ENCODE results near the gene FAM221A. TPM values are rescaled to one million over a fixed set of nuclear protein-coding genes. Genes with fewer than 3 reads are reported as not detected.
A peak's percentile ranks its signal among the peaks of the same experiment; 100 is the strongest.

Gene FAM221A
- total RNA-seq, 4 donors from 2014 or later: 12.9 to 28.2 (median 14.9) TPM

DNA sequence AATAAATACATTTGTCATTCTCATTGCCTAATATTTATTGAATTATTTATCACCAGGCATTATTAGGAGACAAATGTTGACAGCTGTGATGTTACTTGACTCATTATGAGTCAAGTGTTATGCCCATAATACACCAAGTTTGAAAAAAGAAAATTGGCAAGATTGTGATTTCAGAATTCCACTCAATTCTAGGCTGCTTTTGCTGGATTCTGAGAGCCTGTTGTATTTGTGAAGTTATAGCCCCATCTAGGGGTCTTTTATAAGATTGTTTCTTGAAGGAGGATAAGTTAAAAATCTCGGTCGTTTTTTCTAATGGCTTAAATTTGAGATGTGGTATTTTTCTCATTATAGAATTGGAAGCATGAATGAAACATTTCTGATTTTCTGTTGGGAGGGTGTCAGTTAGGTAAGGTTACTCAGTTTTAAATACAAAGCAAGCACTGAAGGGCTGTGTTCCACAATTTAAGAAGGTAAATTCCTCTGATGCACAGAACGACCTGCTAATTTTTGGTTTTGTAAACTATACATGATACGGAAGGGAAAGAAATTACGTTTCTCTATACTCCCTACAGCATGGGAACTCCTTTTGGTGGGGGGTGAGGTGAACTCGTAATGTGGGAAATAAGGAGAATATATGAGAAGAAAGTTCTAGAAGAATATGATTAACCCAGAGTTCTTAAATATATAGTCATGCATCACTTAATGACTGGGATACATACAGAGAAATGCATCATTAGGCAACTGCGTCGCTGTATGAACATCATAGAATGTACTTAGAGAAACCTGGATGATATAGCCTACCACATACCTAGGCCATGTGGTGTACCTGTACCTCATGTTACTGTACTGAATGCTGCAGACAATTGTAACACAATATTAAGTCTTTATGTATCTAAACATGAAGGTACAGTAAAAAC, 32.6 kb downstream of the FAM221A start:
- H3K27ac ChIP-seq: no peak overlapping the region
- no peaks in the 10 kb centered on the region for H3K27me3 ChIP-seq
- 38 to 53% methylated on average over 8 of the region's 8 CpGs for WGBS, 2 donors
- no peak overlapping the region for H3K4me3 ChIP-seq (replicated peaks in 1 of 3)
- DNase-seq: no peak
- intact Hi-C loops (cut with DNase I): loop anchor here (2.0 kb wide), 1 partner anchor 142 kb away; no protein-coding TSS in a partner anchor
- no peaks in the 10 kb centered on the region for H3K36me3 ChIP-seq
- TF ChIP-seq, protein P1, sequence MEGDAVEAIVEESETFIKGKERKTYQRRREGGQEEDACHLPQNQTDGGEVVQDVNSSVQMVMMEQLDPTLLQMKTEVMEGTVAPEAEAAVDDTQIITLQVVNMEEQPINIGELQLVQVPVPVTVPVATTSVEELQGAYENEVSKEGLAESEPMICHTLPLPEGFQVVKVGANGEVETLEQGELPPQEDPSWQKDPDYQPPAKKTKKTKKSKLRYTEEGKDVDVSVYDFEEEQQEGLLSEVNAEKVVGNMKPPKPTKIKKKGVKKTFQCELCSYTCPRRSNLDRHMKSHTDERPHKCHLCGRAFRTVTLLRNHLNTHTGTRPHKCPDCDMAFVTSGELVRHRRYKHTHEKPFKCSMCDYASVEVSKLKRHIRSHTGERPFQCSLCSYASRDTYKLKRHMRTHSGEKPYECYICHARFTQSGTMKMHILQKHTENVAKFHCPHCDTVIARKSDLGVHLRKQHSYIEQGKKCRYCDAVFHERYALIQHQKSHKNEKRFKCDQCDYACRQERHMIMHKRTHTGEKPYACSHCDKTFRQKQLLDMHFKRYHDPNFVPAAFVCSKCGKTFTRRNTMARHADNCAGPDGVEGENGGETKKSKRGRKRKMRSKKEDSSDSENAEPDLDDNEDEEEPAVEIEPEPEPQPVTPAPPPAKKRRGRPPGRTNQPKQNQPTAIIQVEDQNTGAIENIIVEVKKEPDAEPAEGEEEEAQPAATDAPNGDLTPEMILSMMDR (IDR thresholded peaks at IDR 0.05): peak; percentile 22 to 80 (median 50)
- no peak for TF ChIP-seq POLR2A (IDR thresholded peaks at IDR 0.05)
- no peaks in the 10 kb centered on the region for H3K4me1 ChIP-seq
- H3K9me3 ChIP-seq: no peaks in the 10 kb centered on the region

DNA sequence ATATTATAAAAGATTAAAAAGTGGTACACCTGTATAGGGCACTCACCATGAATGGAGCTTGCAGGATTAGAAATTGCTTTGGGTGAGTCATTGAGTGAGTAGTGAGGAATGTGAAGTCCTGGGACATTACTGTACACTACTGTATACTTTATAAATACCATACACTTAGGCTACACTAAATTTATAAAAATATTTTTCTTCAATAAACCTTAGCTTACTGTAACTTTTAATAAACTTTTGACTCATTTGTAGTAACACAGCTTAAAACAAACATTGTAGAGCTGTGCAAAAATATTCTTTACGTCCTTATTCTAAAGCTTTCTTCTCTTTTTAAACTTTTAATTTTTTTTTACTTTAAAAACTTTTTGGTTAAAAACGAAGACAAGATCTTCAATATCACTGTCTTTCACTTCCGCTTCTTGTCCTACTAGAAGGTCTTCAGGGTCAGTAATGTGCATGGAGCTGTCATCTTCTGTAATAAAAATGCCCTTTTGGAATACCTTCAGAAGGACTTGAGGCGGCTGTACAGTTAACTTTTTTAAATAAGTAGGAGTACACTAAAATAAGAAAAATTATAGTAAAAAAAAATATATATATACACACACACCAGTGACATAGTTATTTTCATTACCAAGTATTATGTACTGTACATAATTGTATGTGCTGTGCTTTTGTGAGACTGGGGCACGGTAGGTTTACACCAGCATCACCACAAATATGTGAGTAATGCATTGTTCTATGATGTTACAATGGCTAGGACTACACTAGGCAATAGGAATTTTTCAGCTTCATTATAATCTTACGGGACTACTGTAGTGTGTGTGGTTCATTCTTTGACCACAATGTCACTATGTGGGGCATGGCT, 33.5 kb downstream of the FAM221A start:
- TF ChIP-seq POLR2A (IDR thresholded peaks at IDR 0.05): no peak
- TF ChIP-seq, protein P1 (IDR thresholded peaks at IDR 0.05): no peak
- Histone ChIP-seq H3K4me1 (no peaks in the 10 kb centered on the region), H3K9me3 (no peaks in the 10 kb centered on the region), H3K27me3 (no peaks in the 10 kb centered on the region), H3K4me3 (replicated peaks in 1 of 3) (no peak overlapping the region), H3K27ac (no peak overlapping the region), H3K36me3 (no peaks in the 10 kb centered on the region)
- no peak for DNase-seq
- intact Hi-C loops (cut with DNase I): loop anchor here (2.0 kb wide), 1 partner anchor 143 kb away; no protein-coding TSS in a partner anchor
- 73 to 81% methylated on average over 6 of the region's 6 CpGs for whole genome bisulfite sequencing, 2 donors

DNA sequence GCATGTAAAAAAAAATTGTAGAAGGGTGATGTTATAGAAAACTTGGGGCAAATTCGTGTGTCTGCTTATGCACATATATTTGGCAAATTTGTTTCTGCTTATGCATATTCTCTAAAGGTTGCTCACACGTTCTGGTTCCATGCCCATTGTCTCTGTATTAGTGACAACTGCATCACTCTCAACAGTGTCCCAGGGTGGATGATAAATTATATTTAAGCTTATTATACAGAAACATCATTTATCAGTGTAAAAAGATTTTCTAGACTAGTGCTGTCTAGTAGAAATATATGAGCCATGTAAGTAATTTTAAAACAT, 34.1 kb downstream of the FAM221A start:
- DNase-seq: no peak
- TF ChIP-seq, protein P1 (IDR thresholded peaks at IDR 0.05): no peak
- TF ChIP-seq POLR2A (IDR thresholded peaks at IDR 0.05): no peak
- 65 to 66% methylated on average over 2 of the region's 2 CpGs for WGBS, 2 donors
- no peaks in the 10 kb centered on the region for H3K4me1 ChIP-seq
- H3K4me3 ChIP-seq (replicated peaks in 1 of 3): no peak overlapping the region
- H3K27me3 ChIP-seq: no peaks in the 10 kb centered on the region
- H3K27ac ChIP-seq: no peak overlapping the region
- intact Hi-C loops (cut with DNase I): no loop called here
- no peaks in the 10 kb centered on the region for H3K36me3 ChIP-seq
- no peaks in the 10 kb centered on the region for H3K9me3 ChIP-seq

DNA sequence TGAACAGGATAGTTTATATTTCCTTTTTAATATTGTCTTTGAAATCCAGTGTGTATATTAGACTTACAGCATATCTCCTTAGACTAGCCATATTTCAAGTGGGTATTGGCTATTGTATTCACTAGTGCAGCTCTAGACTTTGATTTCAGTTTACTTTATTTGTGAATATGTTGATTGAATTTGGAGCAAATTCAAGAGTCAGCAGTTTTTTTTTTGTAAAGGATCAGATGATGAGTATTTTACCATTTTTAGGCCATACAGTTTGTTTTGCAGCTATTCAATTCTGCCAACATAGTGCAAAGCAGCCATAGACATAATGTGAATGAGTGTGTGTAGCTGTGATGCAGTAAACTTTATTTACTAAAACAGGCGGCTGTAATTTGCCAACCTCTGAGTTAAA, 34.6 kb downstream of the FAM221A start:
- Histone ChIP-seq H3K9me3 (no peaks in the 10 kb centered on the region), H3K27me3 (no peaks in the 10 kb centered on the region), H3K4me3 (replicated peaks in 1 of 3) (no peak overlapping the region), H3K27ac (no peak overlapping the region), H3K4me1 (no peaks in the 10 kb centered on the region), H3K36me3 (no peaks in the 10 kb centered on the region)
- intact Hi-C loops (cut with DNase I): no loop called here
- WGBS, 2 donors: 88 to 95% methylated on average over 1 of the region's 1 CpG
- no peak for DNase-seq
- TF ChIP-seq, protein P1 (IDR thresholded peaks at IDR 0.05): no peak
- TF ChIP-seq POLR2A (IDR thresholded peaks at IDR 0.05): no peak

Measured in thyroid gland (tissue), 4 donors.